Amygdala (tissue), 56 donors: ENCODE results near the gene NAIP.
"Not testable (repeated sequence)": the region's sequence is repeated elsewhere in the genome, so short reads cannot be mapped to it uniquely, and the experiment has no call there.

Source experiments
- DNase-seq, 56 donors: peaks; one replicate each; lab custom pipeline; 2025; lab: John Stamatoyannopoulos, UW

NAIP gene, protein sequence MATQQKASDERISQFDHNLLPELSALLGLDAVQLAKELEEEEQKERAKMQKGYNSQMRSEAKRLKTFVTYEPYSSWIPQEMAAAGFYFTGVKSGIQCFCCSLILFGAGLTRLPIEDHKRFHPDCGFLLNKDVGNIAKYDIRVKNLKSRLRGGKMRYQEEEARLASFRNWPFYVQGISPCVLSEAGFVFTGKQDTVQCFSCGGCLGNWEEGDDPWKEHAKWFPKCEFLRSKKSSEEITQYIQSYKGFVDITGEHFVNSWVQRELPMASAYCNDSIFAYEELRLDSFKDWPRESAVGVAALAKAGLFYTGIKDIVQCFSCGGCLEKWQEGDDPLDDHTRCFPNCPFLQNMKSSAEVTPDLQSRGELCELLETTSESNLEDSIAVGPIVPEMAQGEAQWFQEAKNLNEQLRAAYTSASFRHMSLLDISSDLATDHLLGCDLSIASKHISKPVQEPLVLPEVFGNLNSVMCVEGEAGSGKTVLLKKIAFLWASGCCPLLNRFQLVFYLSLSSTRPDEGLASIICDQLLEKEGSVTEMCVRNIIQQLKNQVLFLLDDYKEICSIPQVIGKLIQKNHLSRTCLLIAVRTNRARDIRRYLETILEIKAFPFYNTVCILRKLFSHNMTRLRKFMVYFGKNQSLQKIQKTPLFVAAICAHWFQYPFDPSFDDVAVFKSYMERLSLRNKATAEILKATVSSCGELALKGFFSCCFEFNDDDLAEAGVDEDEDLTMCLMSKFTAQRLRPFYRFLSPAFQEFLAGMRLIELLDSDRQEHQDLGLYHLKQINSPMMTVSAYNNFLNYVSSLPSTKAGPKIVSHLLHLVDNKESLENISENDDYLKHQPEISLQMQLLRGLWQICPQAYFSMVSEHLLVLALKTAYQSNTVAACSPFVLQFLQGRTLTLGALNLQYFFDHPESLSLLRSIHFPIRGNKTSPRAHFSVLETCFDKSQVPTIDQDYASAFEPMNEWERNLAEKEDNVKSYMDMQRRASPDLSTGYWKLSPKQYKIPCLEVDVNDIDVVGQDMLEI (N-terminal part only)

DNA sequence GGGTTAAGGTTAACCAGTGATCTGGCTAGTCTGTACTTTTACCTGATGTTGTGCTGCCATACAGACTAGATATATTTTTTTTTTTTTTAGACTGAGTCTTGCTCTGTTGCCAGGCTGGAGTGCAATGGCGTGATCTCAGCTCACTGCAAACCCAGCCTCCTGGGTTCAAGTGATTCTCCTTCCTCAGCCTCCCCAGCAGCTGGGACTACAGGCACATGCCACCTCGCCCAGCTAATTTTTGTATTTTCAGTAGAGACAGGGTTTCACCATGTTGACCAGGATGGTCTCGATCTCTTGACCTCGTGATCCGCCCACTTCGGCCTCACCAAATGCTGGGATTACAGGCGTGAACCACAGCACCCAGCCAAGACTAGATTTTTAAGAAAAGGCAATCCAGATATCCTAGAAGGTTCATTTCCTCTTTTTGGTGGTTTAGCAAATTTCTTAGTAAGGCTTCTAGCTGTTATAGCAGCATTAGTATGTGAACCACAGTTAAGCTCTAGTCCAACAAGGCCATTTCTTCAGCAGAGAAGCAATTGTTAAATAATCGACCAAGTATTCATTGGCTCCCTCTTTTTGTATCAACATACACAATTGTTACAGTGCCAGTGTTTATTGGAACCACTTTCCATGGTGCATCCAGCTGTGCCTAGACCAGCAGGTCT lies at the start of gene NAIP:
NAIP (minus strand) TSS at position 51 of the 665 bp plus-strand sequence. CDS start 12,424 bp downstream, outside the sequence.
- not testable (repeated sequence) for DNase-seq

DNA sequence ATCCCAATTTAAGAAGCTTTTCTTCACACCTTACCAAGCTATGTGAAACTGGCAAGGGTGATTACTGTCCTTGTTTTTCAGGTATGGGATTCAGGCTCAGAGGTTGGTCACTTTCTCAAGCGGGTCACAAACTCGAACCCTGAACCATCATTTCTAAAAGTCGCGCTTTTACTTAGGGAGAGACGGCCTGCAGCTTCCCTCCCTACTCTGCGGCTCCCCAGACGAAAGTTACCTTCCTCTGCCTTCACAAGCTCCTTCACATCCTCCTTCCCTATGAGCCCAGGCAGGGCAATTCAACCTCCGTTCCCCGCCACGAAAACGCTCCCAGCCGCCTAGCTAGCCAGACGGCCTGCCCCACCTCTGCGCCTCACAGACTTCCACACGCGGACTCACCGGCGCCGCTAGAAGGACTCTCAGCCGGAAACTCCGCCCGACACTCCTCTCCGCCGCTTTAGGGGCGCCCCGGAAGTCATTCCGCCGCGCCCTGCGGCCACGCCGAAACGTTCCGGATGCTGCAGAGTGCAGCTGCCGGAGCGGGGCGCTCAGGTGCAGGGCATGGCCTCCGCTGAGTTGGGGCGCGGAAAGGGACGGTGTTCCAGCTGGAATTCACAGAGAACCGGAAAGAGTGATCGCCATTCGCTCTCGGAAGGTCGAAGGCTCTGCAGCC lies 42.3 kb upstream of the NAIP start, which contains the start of gene GTF2H2:
GTF2H2 (minus strand) TSS at position 415 of the 667 bp plus-strand sequence. CDS start 4,913 bp downstream, outside the sequence.
- not testable (repeated sequence) for DNase-seq

DNA sequence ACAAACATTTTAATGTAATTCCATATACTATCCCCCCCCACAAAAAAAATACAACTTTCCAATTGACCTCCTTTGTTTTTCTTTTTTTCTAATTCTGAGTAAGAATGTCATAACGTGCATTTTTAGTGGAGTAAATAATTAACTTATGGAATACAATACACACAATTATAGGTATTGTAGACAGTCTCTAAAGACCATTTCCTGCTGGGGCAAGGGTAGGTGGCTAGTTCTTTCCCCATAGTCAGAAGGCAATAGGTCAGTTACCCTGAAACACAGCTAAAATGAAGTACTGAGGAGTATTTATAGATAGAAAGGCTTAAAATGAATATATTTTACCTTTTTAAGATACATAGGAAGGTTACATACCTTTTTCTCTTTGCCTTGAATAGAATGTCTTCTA lies 36.2 kb upstream of the NAIP start:
- not testable (repeated sequence) for DNase-seq

DNA sequence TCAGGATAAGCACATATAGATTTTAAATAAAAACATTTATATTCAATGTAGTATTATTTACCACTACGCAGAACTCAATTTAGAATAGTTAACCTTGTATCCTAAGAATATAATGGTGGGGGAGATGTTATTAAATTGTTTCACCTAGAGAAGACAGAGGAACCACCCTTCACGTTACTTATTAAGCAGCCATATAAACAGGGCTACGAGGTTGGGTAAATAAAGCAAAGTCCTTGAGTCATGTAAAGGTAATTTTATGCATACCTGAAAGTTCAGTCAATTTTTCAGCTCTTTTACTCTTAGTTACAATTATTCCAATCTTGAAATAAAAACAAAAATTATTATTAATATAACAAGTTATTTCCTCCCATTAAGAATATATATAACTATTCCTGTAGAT lies 34.3 kb upstream of the NAIP start:
- not testable (repeated sequence) for DNase-seq

DNA sequence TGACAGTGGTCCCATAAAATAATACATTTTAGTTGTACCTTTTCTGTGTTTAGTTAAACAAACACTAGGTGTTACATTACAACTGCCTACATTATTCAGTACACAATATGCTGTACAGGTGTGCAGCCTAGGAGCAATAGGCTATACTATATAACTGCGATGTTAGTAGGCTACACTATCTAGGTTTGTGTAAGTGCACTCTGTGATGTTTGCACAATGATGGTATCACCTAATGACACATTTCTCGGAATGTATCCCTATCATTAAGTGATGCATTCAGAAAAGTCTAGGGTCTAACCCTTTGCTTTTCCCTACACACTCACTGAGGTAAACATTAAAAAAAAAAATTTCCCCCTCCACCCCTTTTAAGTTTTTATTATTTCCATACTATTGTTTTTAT lies 19.7 kb upstream of the NAIP start:
- not testable (repeated sequence) for DNase-seq

DNA sequence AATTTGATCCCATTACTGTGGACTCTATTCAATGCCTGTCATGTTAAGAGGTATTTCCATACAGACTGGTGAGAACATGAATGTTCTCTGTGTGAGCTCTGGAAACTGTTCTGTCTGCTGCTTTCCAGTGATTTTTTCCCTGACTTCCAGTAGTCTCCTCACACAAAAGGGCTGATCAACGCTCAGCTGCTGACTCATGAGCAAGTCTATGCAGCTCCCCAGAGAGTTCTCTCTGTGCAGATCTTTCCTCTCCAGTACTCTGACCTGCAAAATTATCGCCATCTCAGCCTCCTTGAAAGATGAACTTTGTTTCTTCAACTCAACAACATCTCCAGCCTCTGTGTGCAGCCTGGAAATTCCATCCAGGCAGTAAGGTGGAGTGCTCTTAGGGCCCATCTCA lies 19.0 kb upstream of the NAIP start:
- not testable (repeated sequence) for DNase-seq

DNA sequence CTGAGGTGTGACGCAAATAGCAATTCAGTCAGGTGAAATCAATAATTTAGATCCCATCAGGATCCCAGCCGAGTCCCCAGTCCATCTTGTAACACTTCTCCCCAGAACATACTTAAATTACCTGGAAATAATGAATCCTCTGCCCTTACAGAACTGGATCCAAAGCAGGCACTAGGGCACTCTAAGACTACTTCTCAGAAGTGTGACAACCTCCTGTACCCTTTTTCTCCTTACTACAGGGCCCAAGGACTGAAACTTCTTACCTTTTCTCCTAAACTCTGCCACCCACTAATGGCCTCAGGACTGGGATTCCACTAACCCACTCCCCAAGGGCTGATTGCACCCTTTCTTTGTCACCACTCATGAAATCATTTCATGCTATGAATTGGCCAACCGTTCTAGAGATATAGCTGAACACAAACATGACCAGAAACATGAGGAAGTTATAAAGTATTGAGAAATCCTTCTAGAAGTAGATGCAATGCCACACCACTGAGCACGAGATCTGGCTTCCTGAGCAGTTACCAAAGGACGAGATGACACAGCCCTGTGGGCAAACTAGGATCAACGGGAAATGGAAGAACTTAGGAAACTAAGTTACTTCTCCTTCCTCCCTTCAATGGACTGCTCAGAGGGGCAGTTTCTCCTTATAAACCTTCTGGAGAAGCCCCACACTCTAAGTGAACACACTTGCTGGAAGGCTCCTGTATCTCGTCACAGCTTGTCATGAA lies 6.1 kb upstream of the NAIP start:
- not testable (repeated sequence) for DNase-seq

DNA sequence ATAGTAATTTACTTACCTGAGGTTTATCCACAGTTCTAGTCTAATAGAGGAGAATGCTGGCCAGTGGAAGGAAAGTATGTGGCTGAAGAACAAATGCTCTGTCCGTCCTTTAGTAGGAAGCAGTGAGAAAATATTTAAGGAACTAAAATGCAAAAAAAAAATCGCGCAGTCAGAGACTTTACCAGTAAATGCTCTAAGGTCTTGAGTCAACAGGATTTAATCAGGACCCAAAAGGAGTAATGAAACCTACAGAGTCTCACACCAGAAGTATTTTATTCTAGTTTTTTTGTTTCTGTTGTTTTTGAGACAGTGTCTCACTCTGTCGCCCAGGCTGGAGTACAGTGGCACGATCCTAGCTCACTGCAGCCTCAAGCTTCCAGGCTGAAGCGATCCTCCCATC lies 4.5 kb downstream of the NAIP start:
- not testable (repeated sequence) for DNase-seq

DNA sequence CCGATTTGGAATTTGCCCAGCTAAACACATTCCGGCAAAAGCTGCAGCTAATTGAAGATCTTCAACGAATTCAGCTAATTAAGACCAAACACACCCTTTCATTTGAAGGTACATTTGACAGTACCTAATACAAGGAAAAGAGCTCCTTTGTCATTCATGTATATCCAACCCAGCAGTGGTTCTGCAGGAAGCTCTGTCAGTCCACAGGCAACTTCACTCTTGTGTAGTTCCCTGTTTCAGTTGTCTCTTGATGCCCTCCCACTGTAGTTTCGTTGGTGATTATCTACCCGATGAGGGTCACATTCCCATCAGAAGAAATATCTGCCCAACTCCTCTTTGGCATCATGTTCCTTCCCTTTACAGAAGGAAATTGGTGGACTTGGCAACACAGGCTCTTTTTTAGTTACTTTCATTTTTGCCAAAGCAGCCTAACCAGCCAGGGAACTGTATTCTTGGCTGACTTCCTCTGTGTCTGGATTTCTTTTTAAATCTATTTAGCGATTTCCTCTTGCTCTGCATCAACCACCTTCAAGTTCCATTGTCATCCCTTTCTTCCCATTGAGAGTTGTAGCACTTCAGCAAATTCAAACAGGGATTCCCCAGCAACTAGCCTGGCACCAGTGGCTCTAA lies 6.6 kb downstream of the NAIP start:
- DNase-seq, result not testable (repeated sequence)

DNA sequence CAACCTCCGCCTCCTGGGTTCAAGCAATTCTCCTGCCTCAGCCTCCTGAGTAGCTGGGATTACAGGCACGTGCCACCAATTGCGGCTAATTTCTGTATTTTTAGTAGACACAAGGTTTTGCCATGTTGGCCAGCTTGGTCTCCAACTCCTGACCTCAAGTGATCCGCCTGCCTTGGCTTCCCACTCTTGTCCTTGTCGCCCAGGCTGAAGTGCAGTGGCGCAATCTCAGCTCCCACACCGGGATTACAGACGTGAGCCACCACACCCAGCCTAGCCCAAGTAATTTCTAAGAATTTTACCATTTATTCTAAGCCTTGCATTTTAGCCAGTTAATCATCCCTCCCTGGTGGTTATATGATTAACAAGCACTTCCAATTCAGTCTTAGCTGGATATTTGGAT lies 11.0 kb downstream of the NAIP start:
- DNase-seq, result no peak

GRCh38 chr5:71013575-71013974 lies 11.6 kb downstream of the NAIP start:
- DNase-seq, result no peak

DNA sequence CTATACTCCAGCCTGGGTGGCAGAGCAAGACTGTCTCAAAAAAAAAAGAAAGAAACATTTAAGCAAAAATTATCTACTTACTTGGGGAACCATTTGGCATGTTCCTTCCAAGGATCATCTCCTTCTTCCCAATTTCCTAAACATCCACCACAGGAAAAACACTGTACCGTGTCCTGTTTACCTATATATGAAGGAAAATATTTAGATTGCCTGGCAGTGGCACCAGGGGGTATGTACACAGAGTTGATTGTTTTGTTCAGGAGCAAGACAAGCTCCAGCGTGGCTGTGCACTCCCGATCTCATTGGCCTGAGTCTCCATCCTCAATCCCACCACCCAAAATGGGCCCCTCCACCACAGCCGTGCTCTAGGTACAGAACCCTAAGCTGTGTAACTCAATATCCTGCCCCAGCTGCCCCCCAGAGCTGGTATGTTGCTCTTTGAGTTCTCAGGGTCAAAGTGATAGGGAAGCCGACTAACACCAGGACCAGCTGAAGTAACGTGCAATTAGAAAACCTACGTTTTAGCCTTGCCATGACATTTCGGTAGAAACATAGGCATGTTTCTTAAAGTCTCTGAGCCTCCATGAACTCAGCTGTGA lies 13.8 kb downstream of the NAIP start:
- DNase-seq, result no peak

GRCh38 chr5:71006983-71007382 lies 18.2 kb downstream of the NAIP start:
- DNase-seq, result not testable (repeated sequence)

- not testable (repeated sequence) for DNase-seq
These were observed 40.3 kb downstream of the NAIP start for GRCh38 chr5:70984882-70985281.

- not testable (repeated sequence) for DNase-seq
These were observed 57.9 kb downstream of the NAIP start for GRCh38 chr5:70967220-70967619.

DNA sequence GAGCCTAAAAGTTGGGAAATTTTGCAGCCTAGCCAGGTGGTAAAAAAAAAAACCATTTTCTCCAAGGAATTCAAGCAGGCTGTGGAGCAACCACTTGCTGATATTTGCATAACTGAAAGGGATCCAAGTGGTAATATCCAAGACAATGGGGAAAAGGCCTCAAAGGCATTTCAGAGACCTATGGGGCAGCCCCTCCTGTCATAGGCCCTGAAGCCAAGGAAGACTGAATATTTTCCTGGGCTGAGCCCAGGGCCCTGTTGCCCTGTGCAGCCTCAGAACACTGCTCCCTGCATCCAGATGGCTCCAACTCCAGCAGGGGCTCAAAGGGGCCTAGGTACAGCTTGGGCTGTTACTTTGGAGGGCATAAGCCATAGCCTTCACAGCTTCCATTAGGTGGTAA lies 60.6 kb downstream of the NAIP start:
- DNase-seq, result not testable (repeated sequence)

DNA sequence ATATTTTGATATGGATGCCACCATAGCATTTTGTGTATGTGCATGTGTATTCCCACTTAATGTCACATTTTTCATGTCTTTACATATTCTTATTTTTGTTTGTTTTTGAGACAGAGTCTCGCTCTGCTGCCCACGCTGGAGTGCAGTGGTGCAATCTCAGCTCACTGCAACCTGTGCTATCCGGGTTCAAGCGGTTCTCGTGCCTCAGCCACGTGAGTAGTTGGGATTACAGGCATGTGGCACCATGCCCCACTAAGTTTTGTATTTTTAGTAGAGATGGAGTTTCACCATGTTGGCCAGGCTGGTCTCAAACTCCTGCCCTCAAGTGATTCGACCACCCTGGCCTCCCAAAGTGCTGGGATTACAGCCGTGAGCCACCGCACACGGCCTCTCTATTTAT lies 72.1 kb downstream of the NAIP start:
- not testable (repeated sequence) for DNase-seq

DNA sequence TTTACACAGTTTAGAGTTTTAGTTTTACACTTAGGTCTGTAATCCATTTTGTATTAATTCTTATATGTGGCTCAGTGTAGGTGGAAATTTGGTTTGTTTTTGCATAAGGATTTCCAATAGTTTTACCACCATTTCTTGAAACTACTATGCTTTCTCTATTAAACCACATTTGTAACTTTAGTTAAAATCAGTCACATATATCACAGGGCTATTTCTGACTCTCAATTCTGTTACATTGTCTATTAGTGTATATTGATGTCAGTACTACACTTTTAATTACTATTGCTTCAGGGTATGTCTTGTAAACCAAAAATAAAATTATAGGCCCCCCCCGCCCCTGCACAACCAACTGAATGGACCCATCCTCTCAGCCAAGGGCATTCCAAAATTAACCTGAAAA lies 92.6 kb downstream of the NAIP start:
- DNase-seq, result not testable (repeated sequence)
